Measurements from ENCODE around the gene NDUFB4.
"Not testable (repeated sequence)": the region's sequence is repeated elsewhere in the genome, so short reads cannot be mapped to it uniquely, and the experiment has no call there.

The NDUFB4 gene

GRCh38 chr3:120637851-120638559, 41.9 kb downstream of the NDUFB4 start:
- DNase-seq = no peak

GRCh38 chr3:120638820-120639219, 42.7 kb downstream of the NDUFB4 start:
- not testable (repeated sequence) for DNase-seq

GRCh38 chr3:120640231-120640630, 44.1 kb downstream of the NDUFB4 start:
- DNase-seq = no peak

GRCh38 chr3:120641696-120642246, 45.6 kb downstream of the NDUFB4 start:
- no peak for DNase-seq

GRCh38 chr3:120642368-120642948, 46.3 kb downstream of the NDUFB4 start:
- DNase-seq = peak; percentile 32

GRCh38 chr3:120645083-120645845, 49.1 kb downstream of the NDUFB4 start:
- peak; percentile 41 for DNase-seq

GRCh38 chr3:120646771-120647432, 50.8 kb downstream of the NDUFB4 start:
- peak; percentile 17 for DNase-seq

- no peak for DNase-seq
Measured at GRCh38 chr3:120648290-120648689, 52.2 kb downstream of the NDUFB4 start.

- no peak for DNase-seq
Measured at GRCh38 chr3:120649830-120650233, 53.7 kb downstream of the NDUFB4 start.

GRCh38 chr3:120650311-120650710, 54.2 kb downstream of the NDUFB4 start:
- DNase-seq = no peak
